Activated naive CD4-positive, alpha-beta T cell (primary cell): ENCODE measurements around the gene FAM136A.
"Not testable (repeated sequence)": the region's sequence is repeated elsewhere in the genome, so short reads cannot be mapped to it uniquely, and the experiment has no call there.

Experiments
- DNase-seq, 4 experiments: peaks; one replicate each; lab custom pipeline; 2025; lab: John Stamatoyannopoulos, UW

Gene FAM136A

GRCh38 chr2:70301344-70302194 is at the start of gene FAM136A:
TSS of gene FAM136A (minus strand) at chr2:70302067. CDS start at chr2:70302011, 56 bp downstream.
- DNase-seq = peak; percentile 68 to 89 (median 80)

- no peak for DNase-seq
These were observed 48.2 kb upstream of the FAM136A start for GRCh38 chr2:70349921-70350685.

GRCh38 chr2:70347831-70348230 is 46.0 kb upstream of the FAM136A start:
- DNase-seq = no peak

GRCh38 chr2:70344195-70344594 is 42.3 kb upstream of the FAM136A start:
- no peak for DNase-seq

GRCh38 chr2:70341477-70341765 is 39.6 kb upstream of the FAM136A start:
- DNase-seq = no peak

GRCh38 chr2:70340761-70341476 is 39.1 kb upstream of the FAM136A start:
- no peak for DNase-seq

GRCh38 chr2:70340075-70340474 is 38.2 kb upstream of the FAM136A start:
- no peak for DNase-seq

GRCh38 chr2:70336552-70336951 is 34.7 kb upstream of the FAM136A start:
- DNase-seq = no peak

GRCh38 chr2:70331012-70331411 is 29.1 kb upstream of the FAM136A start:
- DNase-seq = no peak

GRCh38 chr2:70330476-70330875 is 28.6 kb upstream of the FAM136A start:
- no peak for DNase-seq

- no peak for DNase-seq
These were observed 27.2 kb upstream of the FAM136A start for GRCh38 chr2:70328921-70329561.

- DNase-seq = no peak
These were observed 24.0 kb upstream of the FAM136A start for GRCh38 chr2:70325875-70326274.

GRCh38 chr2:70322518-70322917 is 20.7 kb upstream of the FAM136A start:
- DNase-seq = no peak

- no peak for DNase-seq
These were observed 19.5 kb upstream of the FAM136A start for GRCh38 chr2:70321370-70321769.

- DNase-seq = no peak
These were observed 12.8 kb upstream of the FAM136A start for GRCh38 chr2:70314640-70315039.

- no peak for DNase-seq
These were observed 10.7 kb upstream of the FAM136A start for GRCh38 chr2:70312560-70312959.

GRCh38 chr2:70310899-70311298 is 9.0 kb upstream of the FAM136A start:
- no peak for DNase-seq

GRCh38 chr2:70305531-70305930 is 3.7 kb upstream of the FAM136A start:
- no peak for DNase-seq

- DNase-seq = no peak
These were observed 2.6 kb upstream of the FAM136A start for GRCh38 chr2:70304498-70304897.

GRCh38 chr2:70303186-70303585 is 1.3 kb upstream of the FAM136A start:
- DNase-seq = no peak

- DNase-seq = not testable (repeated sequence)
These were observed 304 bp upstream of the FAM136A start for GRCh38 chr2:70302195-70302546.

- no peak for DNase-seq
These were observed 1.0 kb downstream of the FAM136A start for GRCh38 chr2:70300771-70301343.
